Kidney glomerular epithelial cell (primary cell): ENCODE results near the gene USP3.
A peak's percentile ranks its signal among the peaks of the same experiment; 100 is the strongest.

ENCODE experiments used
- DNase-seq: peaks from one replicate; lab custom pipeline; 2025; lab: John Stamatoyannopoulos, UW

Gene USP3

DNA sequence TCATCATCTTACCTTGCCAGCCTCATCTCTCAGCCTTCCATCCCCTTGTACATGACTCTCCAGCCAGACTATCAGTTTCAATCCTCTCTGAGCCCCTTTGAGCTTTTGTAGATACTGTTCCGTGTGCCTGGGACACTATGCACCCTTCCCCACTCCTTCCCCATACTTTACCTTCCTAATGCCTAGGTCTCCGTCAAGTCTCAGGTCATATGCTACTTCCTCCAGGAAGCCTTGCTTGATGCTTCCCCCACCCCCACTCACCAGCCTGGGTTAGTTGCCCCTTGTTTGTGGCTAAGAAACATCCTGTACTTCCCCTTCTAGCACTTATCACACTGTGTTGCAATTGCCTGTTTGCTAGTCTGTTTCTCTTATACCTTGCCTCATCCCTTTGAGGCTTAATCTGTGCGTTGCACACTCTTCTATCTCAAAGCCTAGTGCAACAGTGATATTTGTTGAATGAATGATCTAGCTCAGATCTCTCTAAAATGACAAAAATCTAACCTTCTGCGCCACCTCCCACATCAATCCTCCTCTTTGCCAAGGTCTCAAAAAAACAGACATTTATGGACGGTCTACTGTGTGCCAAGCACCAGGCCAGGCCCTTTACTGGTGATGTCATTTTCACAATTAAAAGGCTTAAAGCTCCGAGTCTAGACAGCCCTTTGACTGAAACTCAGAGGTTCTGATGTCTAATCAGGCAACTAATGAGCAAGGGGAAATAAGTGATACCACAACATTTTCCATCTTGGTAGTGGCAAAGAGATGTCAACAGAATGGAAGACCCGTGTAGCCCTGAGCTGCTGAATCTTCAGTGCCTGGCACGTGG is 6.5 kb upstream of the USP3 start:
- DNase-seq: no peak

DNA sequence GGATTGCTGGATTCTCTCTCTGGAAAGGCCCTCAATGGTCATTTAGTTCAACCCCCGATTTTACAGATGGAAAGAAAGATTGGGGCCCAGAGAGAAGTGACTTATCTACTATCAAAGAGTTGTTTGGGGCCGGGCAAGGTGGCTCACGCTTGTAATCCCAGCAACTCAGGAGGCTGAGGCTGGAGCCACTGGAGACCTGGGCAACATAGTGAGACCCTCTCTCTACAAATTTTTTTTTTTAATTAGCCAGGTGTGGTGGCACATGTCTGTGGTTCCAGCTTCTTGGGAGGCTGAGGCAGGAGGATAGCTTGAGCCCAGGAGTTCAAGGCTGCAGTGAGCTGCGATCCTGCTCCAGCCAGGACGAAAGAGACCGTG is 5.2 kb upstream of the USP3 start:
- DNase-seq: no peak

DNA sequence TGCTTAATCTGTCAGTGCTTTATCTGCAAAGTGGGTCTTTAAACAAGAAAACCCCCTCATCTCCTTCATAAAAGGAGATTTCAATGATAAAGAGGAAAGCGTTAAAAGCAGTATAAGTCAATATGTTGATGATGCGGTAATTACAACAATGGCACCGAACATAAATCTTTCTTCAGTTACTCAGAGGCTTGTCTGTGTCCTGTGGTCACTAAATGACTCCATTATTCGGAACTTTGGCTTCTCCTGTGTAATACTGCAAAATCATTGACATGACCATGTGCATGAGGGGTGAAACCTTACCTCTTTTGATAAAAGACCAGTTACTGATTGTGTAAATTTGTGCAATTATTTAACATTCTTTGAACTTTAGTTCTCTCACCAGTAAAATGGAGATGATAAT is 4.8 kb upstream of the USP3 start:
- DNase-seq: no peak

DNA sequence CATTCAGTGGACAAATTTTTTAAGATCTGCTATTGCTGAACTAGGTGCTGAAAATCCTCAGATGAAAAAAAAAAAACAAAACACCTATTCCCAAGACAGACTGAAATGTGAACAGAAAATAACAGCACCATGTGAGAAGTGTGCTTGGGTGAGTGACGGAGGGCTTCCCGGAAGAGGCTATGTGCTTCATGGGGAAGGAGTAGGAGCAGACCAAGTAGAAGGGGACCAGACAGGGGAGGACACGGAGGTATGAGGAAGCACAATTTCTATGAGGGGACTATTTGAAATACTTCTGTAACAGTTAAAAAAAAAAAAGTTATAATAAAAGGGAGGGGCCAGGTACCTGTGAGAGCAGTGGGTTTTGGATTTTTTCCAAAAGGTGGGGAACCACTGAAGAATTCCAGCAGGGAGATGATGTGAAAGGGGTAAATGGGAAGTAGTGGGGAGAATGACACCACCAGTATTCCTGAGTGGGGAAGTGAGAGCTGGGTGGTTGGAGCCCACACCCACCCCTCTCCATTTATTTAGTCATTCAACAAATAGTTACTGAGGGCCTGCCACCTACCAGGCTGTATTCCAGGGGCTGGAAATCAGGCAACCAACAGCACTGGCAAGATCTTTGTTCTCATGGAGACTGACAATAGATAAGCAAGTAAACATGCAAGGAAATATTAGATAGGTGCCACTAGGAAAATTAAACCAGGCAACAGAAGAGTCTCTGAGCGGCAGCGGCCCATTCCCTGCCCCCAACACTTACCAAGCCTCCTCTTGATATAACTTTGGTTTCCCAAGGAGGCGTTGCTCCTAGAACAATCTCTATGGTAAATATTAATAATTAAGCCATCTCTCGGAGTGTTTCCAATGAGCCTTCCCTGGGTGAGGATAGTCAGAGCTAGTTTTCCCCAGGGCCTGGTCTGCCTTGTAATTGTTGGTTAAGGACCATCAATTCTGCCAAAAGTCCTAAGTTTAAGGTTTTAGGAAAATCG is 3.8 kb upstream of the USP3 start:
- peak; percentile 51 for DNase-seq

DNA sequence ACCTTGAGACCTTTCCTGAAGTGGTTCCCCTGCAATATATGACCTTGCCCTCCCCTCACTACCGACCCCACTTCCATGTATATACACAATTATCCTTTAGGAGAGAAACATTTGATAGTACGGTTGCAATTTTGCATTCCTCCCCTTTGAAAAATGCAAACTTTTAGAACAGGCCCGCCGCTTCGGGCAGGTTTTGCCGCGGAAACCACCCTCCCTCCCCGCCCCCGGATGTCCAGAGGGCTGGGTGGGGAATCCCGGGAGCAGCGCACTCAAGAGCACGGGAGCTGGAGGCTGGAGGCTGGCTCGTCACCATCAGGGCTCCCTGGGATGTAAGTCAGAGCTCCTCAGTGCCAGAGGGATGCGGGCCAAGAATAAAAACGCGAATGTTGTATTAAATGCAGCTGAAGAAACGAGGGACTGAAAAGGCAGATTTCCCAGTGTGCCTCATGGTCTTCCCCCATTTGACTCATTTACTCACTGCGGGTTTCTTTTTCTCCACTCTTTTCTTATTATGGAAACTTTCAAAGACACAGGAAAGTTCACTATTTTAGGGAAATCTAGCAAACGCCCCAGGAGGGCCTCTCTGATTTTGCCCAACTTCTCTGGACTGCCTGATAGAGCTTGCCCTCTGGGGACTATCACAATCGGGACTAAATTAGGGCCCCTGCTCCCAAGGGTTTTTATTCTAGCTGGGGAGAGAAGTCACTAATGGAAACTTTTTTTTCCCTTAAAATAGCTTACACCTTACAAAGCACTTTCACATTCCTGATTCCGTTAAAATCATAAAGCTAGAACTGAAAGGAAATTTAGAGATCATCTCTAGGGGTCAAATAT is 2.9 kb upstream of the USP3 start:
- DNase-seq: peak; percentile 45

DNA sequence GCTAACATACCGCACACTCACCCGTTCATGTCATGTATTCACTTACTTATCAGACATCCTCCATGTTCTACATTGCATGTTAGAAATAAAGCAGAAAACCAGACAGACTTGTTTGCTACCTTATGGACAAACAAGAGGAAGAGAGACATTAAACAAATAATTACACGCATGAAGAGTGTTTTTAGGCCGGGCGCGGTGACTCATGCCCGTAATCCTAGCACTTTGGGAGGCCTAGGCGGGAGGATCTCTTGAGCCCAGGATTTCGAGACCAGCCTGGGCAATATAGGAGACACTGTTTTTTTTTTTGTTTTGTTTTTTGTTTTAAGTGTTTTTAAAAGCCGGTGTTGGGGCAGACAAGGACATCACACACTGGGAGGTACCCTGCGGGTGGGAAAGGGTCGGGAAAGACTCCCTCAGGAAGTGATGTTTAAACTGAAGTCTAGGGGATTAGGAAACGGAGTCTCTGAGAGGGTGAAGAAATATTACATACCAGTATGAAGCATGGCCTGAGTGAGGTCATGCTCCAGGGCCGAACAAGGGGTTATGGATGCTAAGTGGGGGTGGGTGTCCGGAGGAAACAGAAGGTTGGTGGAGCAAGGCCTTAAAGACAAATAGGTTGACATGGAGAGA is 2.1 kb upstream of the USP3 start:
- no peak for DNase-seq

DNA sequence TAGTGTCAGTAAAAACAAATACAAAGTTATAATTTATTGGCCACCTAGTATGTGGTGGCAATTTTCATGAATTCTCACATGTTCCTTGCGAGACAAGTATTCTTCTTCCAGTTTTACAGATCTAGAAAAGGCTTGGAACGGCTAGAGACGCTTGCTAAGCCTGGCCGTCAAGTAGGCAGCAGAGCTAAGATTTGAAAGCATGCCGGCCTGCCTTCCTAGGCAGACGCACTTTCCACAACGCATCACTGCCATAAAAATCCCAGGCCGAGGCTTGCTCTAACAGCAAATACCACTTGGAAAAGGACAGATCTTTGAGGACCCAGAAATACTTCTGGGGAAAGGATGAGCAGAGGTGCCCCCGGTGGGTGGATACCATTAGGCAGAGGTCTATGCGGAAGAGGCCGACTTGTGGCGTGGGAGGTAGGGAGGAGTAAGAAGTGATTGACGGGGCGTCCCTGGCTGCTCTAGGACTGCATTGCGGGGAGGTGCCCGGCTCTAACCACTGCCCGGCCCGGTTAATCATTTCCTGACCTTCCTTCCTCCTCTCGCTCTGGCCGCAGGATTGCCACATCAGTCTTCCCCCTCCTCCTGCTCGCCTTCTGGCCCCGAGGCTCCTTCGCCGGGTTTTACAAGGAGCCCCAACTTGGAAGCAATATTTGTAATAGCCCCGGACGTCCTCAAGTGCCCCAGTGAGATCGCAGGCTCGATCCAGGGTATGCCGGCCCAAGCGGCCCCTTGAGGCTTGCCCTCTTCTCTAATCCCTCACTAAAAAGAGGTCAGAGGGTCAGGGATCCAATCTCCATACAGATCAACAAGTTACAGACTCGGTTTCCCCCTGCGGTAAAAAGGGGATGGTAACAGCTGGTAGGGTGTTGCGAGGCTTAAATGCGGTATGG is 1.3 kb upstream of the USP3 start:
- peak; percentile 98 for DNase-seq

DNA sequence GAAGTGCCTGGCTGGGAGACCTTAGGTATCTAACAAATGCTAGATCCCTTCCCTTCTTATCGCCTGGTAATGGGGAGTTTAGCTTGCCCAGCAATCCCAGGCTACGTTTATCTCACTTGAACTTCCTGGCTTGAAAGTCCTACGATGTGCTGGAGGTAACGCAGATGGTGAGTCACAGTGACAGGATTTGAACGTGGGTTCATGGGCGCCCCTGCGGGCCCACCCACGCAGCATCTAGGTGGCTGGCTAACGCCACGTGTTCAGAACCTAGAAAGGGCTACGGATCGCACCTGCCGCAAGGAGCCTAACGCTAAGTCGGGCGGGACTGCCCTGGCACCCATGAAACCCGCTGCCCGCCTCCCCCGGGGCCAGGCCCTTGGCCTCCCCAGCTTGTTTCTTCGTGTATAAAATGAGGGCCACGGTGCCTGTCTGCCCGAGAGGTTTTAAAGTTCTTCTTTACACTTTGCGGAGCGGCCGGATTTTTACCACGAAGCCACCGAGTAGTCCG is 600 bp upstream of the USP3 start:
- peak; percentile 86 for DNase-seq

DNA sequence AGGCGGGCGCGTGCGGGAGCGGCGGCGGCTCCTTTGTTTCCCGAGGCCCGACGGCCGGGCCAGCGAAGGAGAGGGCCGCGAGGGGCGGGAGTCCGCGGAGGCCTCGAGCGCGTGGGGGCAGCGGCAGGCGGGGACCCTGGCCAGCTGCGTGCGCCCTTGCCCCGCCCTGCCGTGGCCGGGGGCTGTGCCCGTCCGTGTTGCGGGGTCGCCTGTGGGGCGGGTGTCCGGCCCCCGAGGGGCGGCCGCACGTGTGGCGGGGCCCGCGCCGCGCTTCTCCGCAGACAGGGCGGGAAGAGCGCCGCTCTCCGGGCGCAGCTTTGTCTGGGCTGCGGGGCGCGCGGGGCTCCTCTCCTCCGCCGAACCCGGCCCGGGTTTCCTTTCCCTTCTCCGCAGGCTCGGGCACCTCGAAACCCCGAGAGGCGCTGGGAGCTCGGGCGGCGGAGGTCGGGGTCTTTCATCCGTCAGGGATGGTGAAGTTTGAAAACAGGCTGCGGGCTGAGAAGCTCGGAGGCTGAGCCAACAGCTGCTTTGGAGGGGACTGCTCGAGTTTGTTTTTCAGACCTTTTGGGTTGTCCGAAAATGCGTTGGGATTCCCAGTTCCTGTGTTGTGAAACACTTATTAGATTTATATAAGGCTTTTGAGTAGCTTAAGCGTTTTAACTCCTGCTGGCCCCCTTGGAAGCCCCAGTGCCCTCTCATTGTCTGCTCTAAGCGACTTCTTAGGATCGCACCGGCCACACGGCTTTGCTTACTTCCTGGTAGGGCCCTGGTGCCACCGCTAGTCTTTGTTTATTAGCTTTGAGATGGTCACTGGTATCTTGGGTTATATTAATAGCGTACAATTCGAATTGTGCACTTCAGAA is 817 bp downstream of the USP3 start:
- peak; percentile 43 for DNase-seq

DNA sequence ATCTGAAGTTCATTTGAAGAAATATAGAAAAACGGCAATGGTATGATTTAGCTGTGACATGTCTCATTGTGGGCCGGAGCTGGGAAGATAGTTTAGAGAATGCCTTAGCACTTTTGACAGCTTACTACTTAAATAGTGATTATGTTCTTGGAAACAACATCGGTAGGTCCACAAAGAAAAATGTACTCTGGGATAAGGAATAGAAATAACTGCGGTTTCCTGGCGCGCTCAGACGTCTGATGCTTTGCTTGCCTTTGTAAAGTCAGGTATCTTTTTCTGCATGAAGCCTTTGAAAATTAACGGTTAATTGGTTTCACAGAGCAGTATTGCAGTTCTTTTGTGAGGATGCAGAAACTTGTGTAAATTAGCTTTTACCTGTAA is 1.4 kb downstream of the USP3 start:
- DNase-seq: no peak

DNA sequence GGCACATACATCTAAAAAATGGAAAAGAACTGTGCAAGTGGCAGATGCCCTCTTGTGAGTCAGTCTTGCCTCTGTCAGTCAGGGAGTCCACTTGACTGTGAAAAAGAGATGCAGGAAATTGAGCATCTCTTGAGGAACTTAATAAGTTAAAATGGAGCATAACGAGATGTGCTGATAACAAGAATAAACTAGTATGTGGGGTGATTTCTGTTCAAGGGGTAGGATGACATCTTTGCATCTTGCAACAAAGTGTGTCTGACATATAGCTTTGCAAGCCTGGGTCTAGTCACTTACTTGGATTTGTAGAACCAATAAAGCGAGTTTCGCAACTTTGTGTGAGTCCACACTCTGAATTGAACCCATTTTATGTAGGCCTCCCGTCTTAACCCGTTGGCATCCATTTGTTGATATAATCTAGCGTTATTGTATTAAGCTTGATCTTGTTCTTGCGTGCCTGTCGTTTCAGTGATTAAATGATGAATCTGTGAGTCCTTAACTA is 2.2 kb downstream of the USP3 start:
- no peak for DNase-seq

DNA sequence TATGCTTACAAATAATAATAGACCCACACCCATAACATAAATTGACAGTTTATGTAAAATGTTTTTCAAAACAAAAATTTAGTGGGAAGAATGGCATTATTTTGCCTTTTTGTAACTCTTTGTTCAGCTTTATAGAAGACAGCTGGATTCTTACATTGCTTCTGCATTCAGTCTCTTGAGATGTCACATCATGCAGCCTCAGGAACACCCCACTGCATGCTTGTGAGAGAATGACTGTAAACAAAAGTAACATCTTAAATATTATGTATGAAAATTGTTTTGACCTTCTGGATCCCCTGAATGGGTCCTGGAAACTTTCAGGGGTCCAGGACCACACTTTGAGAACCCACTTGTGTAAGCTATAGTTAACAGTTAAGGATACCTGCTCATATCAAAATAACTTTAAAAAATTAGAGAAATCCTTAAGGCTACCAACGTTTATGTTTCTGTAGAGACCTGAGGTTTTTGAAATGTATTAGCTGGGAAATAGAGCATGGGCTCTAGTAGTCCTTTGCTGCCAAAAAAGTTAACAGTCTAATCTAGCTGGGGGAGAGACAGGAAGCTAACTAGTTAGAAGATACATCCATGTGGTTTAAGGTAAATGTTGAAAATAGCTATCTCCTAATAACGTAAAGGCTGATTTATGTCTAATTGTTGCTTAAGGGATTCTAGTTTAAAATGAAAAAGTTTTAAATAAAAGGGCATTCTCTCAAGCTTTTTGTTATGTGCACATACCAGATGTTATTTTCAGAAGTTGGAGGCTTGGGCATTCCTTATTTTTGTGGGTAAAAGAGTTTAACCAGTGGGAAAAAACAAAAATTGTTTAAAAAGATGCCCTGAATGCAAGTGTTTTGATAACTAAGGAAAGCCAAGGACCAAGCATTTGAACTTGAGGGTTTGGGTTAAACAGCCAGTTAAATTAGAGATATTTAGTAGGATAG is 3.8 kb downstream of the USP3 start:
- no peak for DNase-seq

DNA sequence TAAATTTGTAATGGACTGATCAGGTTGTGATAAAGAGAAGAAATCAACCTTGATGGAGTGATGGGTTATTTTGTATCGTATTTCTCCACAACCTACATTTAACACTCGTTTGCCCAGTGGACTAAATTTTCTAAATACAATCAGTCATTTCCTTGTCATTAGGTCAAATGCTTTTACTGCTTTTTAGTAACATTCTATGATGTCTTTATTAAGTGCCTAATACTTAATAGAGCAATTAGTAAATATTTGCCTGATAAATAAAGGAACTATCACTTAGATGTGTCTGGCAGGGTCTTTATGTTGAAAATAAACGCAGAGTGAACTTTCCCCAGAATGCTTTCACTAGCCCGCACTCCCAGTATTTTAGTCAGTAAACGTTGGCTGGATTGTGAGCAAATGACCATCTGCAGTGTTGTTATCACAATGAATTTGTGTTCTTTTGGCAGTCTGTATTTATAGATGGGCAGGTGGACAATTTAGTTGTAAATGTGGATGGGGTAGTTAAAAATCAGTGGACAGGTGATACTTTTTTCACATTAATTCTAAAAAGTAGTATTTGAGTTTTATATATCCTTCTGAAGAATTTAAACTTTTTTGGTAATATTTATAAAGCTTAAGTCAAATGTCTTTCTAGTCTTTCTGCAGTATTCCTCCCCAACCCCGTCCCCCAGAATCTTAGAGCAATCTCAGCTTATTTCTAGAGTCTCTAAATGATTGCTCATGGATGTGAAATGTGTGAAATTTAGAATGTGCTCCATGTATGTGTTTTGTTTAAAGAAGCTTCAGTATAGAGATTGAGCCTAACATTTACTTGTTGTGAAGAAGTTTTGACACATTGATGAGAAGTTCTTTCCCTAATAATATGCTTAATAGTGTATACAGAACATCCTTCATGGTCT is 4.9 kb downstream of the USP3 start:
- no peak for DNase-seq

DNA sequence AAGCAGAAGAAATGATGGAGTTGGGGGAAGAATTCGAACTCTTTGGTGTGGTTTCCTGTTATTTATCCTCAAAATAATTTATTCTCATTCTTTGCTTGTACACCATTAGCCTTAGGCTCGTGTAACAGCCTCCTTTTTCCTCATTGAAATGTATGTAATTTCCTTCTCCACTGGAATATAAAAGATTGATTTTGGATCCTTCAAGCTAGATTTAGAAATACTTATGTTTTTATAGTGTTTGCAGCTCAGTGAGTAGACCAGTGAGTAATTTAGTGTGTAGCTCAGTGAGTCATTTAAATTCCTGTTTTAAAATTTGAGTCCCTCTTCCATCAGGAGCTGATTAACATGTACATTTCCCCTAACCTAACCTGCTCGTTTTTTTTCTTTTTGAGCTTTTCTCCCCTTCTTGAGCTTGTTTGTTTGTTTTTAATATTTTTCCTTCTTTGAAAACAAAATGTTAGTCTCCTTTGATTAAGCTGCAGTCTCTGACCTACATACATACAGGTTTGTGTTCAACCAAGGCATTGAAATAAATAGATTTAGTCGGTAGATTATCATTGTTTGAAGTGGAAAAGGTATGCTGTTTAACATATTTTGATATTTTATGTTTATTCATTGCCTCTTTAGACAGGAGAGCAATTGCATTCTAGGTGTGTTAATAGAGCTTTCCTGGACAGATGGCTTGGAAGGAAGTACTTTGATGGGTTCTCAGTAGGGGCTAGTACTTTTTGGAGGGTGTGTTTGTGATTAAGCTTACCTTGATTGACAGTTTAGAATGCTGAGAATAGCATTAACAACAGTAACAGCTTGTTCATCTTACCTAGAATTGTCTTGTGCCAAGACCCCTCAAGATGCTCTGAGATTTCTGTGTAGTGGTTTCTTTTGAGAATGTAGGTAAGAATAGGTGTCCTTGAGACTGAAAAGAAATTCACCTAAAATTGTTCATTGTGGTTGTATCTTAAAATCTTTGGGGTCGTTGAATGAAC is 5.9 kb downstream of the USP3 start:
- DNase-seq: peak; percentile 69

DNA sequence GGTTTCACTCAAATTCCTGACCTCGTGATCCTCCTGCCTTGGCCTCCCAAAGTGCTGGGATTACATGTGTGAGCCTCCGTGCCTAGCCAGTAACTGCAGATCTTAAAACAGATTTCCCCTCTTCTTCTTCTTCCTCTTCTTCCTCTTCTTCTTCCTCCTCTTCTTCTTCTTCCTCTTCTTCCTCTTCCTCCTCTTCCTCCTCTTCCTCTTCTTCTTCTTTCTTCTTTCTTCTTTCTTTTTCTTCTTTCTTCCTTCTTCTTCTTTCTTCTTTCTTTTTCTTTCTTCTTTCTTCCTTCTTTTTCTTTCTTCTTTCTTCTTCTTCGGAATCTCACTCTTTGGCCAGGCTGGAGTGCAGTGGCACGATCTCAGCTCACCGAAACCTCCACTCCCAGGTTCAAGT is 7.8 kb downstream of the USP3 start:
- no peak for DNase-seq

DNA sequence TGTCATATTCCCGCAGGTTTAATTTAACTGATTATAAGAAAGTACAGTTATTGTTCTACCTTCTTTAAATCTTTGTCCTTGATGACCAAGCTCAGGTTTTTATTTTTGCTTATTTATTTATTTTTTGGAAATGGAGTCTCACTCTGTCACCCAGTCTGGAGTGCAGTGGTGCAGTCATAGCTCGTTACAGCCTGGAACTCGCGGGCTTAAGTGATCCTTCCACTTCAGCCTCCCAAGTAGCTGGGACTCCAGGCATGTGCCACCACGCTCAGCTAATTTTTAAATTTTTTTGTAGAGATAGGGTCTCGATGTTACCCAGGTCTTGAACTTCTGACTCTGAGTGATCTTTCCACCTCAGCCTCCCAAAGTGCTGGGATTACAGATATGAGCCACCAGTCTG is 8.9 kb downstream of the USP3 start:
- DNase-seq: no peak
